GM11168 (cell line): ENCODE data around the gene ST13.
"Not testable (repeated sequence)": the region's sequence is repeated elsewhere in the genome, so short reads cannot be mapped to it uniquely, and the experiment has no call there.

Experiments
- in situ Hi-C: fragments of 300-500 bp; cut with MboI; formaldehyde crosslinking; loops from one replicate; pipeline ENCODE4 v1.12.0; 2022; ENCODE audit warnings: low sequenced_read_pairs; ENCODE audit not compliant: unreplicated experiment

Gene ST13

GRCh38 chr22:40845816-40846215 lies 10.6 kb downstream of the ST13 start:
- in situ Hi-C loops, result not testable (repeated sequence)

- in situ Hi-C loops, result no loop called here
These were observed 11.5 kb downstream of the ST13 start for GRCh38 chr22:40844951-40845350.

GRCh38 chr22:40838486-40838885 lies 18.0 kb downstream of the ST13 start:
- in situ Hi-C loops, result loop anchor here (5.0 kb wide), 1 partner anchor 51 kb away; no protein-coding TSS in a partner anchor

GRCh38 chr22:40834619-40835018 lies 21.8 kb downstream of the ST13 start:
- in situ Hi-C loops, result loop anchor here (5.0 kb wide), 1 partner anchor 47 kb away; no protein-coding TSS in a partner anchor

- in situ Hi-C loops, result no loop called here
These were observed 27.3 kb downstream of the ST13 start for GRCh38 chr22:40829131-40829530.

DNA sequence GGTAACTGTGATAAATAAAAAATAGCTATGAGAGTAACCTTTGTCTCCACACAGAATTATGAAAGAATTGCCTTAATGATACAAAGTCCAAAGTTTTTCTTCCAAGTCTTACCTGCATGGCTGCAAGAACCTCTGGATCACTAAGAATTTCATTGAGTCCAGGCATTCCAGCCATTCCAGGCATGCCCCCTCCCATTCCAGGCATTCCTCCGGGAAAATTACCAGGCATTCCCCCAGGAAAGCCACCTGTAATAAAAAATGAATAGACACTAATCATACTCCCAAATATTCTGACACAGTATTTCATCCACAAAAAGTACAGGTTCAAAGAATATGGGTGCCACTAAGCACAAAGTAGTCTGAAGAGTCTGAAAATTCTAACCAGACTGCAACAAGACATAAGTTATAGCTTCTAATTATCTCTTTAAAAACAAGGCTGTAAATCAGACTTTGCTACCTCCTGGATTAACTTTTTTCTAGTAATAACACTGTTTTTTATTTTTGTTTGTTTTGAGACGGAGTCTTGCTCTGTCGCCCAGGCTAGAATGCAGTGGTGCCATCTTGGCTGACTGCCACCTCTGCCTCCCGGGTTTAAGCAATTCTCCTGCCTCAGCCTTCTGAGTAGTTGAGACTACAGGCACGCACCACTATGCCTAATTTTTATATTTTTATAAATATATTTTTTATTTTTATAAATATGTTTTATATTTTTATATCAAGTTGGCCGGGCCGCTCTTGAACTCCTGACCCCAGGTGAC lies 29.3 kb downstream of the ST13 start:
- in situ Hi-C loops, result no loop called here

- in situ Hi-C loops, result not testable (repeated sequence)
These were observed 30.1 kb downstream of the ST13 start for GRCh38 chr22:40826292-40826691.

DNA sequence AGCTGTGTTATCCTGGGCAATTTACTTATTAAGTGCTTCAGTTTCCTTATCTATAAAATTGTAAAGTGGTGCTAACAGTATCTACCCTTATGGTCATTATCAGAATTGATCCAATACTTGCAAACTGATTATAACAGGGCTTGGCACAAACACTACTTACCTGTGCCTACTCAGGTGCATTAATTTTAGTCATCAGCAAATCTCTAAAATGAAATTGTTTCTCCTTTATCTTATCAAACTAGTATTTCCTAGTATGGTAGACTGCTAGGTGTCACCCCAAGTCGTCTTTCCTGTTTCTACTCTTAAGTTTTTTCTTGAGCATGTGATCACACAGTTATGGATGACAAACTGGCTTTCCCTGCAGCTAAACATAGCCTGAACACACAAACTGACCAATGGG lies 33.0 kb downstream of the ST13 start:
- in situ Hi-C loops, result no loop called here

DNA sequence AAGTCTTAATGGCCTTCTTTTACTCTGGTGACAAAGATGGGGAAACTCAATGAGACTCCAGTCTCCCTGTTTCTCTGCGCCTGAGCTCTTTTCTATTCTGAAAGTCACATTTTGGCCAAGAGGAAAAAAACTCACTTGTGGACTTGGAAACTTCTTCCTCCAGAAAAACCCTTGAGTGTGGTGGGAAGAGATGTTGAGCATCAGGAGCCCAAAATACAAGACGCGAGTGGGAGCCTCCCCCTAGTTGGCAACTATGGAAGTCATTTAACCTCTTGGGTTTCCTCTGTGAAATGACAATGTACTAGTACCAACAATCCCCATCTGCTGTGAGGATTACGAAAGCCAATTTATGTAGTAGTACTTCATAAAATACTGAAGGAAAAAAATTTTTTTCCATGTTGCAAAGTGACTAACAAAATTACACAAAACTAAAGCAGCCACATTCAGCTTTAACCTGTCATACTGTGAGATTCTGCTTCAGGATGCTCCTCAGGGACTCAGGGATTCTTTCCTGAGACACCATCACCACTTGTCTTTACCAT lies 36.8 kb downstream of the ST13 start:
- in situ Hi-C loops, result no loop called here

GRCh38 chr22:40818747-40819598 lies 37.5 kb downstream of the ST13 start, which contains the start of gene SLC25A17:
TSS of gene SLC25A17 (minus strand) at chr22:40819346. CDS start at chr22:40819248, 98 bp downstream.
- in situ Hi-C loops, result no loop called here

- in situ Hi-C loops, result no loop called here
These were observed 38.2 kb downstream of the ST13 start for GRCh38 chr22:40818192-40818746.

GRCh38 chr22:40817737-40818136 lies 38.7 kb downstream of the ST13 start:
- in situ Hi-C loops, result no loop called here

GRCh38 chr22:40813912-40814315 lies 42.5 kb downstream of the ST13 start:
- in situ Hi-C loops, result no loop called here

DNA sequence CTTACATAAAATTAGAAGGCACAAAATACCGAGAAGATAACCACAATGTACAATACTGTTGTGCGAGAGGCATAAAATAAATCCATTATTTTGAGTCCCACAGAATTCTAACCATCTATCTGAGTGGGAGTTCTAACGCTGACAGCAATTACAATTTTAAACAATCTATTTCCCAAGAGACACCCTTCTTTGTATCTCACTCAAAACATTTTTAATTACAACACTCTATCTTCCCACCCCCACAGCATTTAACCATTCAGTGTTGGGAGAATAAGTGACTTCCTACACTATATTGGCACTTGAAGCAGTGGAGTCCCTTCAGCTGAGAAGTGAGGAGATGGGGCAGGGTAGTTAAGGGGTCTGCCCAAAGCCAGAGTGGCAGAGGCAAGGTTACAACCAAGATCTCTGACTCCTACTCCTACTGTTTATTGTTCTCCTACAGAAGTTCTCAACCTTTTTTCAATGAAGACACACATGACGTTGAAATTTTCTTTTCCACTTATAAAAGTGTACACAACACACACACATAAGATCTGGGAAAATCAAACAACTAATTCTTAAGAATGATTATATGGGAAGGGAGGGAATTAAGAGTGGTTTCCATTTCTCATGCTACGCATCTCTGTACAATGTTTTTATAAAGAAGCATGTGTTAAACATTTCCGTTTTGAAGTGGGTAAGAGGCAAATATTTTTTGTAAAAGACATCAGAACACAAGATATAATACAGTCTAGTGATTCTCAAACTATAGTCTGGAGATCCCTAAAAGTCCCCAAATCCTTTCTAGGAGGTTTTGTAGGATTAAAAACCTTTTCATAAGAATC lies 48.2 kb downstream of the ST13 start:
- in situ Hi-C loops, result no loop called here

- in situ Hi-C loops, result no loop called here
These were observed 49.7 kb downstream of the ST13 start for GRCh38 chr22:40806711-40807110.

- in situ Hi-C loops, result no loop called here
These were observed 50.7 kb downstream of the ST13 start for GRCh38 chr22:40805699-40806203.

DNA sequence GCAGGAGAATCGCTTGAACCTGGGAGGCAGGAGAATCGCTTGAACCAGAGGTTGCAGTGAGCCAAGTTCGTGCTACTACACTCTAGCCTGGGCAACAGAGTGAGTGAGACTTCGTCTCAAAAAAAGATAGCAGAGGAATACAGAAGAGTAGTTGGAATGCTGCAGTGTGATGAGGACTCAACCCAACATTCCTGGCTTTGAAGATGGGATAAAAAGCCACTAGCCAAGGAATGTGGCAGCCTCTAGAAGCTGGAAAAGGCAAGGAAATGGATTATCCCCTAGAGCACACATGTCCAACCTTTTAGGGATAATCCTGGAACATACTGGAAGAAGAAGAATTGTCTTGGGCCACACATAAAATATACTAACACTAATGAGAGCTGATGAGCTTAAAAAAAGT lies 51.2 kb downstream of the ST13 start:
- in situ Hi-C loops, result no loop called here

GRCh38 chr22:40803321-40803720 lies 53.1 kb downstream of the ST13 start:
- in situ Hi-C loops, result no loop called here

DNA sequence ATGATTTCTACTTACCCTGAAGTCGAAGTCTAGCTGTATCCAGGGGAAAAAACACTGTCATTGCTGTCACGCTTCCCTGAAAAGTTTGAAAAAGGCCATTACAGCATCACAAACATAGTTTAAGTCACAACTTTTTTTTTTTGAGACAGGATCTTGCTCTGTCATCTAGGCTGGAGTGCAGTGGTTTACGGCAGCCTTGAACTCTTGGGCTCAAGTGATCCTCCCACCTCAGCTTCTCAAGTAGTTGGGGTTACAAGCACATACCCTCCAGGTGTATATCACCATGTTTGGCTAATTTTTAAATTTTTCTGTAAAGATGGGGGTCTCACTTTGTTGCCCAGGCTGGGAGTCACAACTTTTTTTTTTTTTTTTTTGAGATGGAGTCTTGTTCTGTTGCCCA lies 57.4 kb downstream of the ST13 start:
- in situ Hi-C loops, result no loop called here

DNA sequence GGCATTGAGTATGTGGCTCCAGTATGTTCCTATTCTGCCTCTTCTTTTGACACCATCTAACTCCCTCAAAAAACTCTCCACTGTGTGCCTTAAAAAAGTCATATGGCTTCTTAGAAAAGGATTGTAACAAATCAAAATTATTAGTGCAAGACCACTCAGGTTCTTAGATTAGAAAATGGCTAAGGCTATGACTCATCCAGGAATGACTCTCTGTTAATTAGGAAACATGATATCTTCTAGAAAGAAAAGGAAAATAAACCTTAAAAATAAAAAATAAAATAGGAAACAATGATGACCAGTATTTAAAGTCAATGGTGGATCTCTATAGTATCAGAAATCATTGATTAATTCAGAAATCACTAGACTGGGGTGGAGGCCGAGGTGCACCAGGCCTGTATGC lies 59.0 kb downstream of the ST13 start:
- in situ Hi-C loops, result no loop called here
